GM18502 (cell line): ENCODE measurements around the gene ZNF469.

Experiments
- ATAC-seq: cut with Tn5 transposase; IDR thresholded peaks from one replicate; pipeline ENCODE4 v1.9.1; 2021; ENCODE audit warnings: mild to moderate bottlenecking; ENCODE audit not compliant: unreplicated experiment, poor library complexity

ZNF469 gene

DNA sequence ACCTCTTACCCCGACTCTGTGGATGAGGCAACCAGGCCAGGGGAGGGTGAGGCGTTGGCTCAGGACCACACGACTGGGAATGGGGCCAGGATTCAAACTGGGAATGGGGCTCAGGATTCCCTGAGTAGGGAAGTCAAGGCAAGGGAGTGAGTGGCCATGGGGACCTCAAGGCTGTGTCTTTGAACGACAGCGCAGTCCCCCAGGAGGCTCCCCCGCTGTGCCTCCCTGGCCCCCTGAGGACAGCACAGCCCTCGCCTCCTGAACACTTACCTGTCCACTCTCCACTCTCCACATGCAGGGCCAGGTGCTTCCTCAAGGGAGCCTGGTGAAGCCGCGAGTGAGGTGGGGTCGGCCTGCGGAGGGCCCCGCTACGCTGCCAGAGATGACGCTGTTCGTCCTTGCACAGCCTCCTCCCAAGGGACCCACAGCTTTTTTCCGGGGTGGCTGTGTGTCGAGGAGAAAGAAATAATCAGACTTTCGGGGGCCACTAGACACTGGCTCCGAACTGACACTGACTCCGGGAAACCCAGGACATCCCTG is 6.9 kb downstream of the ZNF469 start:
- no peak for ATAC-seq

DNA sequence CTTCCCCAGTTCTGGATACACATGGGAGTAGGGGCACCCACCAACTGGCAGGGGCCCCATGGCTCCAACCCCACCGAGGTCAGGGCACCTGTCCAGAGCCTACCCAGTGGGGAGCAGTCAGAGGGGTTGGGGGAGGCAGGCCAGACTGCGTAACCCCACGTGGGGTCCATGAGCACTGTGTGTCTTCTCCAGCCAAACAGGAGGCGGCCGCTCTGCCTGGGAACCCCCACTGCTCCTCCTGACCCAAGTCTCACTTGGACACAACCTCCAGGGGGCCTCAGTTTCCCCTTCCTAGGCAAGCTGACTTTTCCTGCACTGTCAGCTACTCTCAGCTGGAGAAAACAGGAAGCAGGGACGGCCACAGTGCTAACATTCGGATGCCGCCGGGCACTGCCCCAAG is 7.5 kb downstream of the ZNF469 start:
- no peak for ATAC-seq

DNA sequence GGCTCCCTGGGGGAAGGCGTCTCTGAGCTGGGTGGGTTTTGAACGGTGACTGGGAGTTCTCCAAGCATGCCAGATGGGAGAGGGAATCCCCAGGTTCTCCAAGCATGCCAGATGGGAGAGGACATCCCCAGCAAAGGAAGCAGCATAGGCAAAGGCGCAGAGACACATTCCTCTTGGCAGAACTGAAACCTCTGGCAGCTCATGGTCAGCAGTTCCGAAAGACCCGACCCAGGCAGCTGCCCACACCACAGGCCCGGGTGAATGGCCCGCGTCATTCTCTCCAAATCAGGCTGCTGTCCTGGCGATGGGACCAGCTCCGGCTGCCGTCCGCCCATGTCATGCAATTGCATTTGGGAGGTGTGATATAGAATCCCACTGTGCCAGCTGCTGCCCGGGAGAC is 8.0 kb downstream of the ZNF469 start:
- no peak for ATAC-seq

DNA sequence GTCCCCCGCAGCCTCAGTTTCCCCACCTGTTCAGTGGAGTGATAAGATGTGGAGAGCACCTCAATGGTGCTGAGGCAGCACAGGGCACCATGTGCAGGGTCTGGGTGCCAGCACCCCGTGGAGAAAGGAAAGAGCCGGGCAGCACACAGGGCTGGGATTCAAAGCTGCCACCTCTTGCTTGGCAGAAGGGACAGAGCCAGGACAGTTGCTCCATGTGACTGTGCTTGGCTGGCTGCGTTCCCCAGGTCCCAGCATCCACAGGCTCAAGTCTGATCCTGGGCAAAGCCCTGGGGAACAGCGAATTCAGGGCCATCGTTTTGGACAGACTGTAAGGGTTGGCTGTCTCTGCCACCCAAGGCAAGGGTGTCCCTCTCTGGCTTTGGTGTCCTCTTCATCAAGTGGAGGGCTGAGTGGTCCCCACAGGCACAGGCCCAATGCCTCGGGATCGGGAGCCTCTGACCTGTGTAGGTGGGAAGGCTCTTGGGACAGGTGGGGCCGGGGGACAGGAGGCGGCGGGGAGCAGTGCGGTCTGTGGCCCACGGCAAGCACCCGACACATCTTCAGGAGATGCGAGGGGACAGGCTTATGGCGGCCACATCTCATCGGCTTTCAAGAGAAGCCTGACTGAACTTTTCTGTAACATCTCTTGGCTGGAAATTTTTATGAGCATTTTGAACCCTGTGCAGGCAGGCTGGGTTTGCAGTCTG is 8.5 kb downstream of the ZNF469 start:
- no peak for ATAC-seq

DNA sequence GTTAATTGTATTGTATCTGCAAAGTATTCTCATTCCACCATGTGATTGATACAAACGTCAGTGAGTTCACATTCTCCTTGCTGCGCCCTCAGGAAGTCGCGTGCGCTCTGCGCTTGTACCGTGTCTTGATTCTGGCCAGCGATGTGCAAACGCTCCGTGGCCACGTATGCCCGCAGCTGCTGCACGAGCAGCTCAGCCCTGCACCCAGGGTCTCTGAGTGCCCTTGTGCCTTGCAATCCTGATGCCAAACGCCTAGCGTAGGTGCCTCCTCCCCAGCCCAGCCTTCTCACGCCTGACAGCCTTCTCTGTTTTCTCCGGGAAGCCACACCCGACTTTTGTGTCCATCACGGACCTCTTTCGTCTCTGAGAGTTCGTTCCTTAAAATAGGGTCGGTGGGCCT is 9.4 kb downstream of the ZNF469 start:
- no peak for ATAC-seq

DNA sequence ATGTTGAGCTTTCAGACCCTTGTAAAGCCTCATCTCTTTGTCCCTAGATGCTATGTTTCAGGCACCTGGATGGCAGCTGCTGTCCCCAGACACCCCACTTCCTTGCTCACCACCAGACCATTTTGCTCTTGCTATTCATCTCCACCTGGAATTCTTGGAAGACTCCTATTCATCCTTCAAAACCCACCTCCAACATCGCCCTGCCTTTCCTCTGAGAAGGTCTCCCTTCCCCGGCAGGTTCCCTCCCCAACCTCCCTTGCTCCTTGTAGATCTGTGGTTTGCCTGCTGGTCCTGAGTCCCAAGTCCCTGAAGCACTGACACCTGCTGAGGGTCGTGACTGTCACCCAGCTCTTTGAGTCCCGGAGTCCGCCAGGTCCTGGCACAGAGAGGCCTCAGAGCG is 9.9 kb downstream of the ZNF469 start:
- ATAC-seq, result no peak

DNA sequence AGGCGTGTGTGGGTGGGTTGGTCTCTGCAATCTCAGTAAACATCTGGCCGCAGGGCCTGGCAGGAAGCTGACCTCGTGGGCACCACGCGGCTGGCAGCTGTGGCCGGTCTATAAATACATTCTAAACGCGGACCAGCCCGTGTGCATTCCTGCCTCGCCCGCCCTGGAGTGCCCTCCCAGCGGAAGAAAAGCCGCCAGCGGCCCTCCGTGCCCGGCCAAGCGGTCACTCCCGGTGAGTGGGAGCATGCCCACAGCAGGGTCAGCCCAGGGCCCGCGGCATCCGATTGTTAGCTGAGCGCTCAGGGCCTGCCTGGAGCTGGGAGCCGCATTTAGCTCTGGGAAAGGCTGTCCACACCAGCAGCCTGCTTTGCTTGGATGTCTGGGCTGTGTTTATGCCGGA is 10.3 kb downstream of the ZNF469 start:
- ATAC-seq, result no peak

DNA sequence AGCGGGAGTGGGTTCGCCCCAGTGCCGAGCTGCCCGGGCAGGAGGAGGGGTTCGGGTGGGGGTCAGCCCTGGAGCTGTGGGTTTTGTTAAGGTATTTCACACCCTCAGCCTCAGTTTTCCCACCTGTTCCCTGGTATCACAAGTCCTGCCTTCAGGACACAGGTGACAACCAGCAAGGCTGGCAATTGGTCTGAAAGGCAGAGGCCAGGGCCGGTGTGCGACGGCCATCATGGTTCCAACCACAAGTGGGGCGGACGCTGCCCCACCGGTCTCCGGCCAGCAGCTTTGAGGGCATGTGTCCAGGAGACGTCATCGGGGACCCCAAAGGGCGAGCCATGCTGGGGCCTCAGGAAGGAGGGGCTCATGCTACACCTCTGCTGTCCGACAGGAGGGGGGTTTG is 10.8 kb downstream of the ZNF469 start:
- ATAC-seq, result no peak

DNA sequence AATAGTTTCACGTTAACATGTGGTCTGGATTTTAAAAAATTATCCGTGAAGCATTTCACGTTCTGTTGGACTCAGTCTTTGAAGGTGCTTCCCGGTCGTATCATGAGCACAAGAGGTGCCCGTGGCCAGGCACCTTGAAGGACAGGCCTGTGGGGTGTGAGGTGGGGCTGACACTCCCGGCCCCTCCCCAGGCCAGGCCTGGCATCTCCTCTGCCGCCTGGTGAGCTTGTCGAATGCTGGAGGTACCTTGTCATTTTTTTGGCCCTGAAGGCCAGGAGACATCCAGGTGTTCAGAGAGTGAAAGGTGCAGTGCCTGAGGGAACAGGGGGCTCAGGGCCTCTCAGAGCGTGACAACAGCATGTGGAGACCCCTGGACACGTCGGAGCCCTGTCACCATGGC is 11.7 kb downstream of the ZNF469 start:
- ATAC-seq, result no peak

DNA sequence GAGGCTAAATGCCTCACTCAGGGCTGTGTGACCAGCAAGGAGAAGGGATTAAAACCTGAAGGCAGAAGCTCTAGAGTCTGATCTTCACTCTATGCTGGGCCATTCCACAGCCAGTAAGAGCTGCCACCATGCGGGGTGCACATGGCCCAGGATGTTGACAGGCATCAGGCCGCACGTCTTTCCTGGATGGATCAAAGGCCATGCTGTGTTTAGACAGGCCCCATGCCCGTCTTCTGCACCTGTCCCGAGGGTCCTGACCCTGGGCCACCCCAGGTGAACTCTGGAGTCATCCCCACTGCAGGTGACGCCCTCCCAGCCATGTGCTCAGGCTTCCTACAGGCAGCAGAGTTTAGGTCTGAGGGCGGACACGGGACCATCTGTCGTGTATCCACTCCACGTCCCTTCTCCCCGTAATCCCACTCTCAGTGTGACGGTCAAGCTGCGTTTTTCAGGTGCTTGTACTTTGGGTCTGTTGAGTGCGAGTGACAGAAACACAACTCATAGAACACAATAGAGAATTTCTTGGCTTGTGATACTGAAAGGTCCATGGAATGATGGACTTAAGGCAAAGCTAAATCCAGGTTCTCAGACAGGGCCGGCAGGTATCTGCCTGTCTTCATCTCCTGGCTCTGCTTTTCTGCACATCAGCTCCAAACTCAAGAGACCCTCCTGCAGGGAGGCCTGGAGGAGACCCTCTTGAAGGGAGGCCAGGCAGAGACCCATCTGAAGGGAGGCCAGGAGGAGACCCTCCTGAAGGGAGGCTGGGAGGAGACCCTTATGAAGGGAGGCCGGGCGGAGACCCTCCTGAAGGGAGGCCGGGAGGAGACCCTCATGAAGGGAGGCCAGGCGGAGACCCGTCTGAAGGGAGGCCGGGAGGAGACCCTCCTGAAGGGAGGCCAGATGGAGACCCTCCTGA is 13.2 kb downstream of the ZNF469 start:
- no peak for ATAC-seq

DNA sequence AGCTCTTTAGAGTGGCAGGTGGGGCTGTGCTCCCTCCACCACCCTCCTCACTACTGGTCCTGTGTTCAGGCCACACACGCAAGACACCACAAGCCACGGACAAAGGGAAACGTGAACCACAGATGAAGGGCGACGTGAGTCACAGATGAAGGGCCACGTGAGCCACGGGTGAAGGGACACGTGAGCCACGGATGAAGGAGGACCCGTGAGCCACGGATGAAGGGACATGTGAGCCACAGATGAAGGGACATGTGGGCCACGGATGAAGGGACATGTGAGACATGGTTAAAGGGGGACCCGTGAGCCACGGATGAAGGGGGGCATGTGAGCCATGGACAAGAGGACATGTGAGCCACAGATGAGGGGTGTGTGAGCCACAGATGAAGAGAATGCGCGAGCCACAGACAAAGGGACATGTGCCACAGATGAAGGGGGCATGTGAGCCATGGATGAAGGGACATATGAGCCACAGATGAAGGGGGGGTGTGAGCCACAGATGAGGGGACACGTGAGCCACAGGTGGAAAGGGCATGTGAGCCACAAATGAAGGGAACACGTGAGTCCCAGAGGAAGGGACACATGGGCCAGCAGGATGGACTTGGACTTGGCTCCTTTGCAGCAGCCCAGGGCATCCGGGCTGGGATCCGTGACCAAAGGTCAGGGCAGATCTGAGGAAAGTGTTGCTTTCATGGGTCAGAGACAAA is 15.6 kb downstream of the ZNF469 start:
- ATAC-seq, result no peak

DNA sequence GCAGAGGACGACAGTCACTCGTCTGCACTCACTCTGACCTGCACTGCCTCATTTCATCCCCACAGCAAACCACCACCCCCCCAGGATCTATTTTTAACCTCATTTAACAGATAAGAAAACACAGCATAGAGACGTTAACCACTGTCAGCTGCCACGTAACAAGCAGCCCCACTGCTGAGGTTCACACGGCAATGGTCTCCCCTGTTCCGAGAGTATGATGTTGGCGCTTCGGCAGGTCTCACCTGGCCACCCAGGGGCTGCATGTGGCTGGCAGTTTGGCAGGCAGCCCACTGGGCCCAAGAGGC is 16.1 kb downstream of the ZNF469 start:
- no peak for ATAC-seq

DNA sequence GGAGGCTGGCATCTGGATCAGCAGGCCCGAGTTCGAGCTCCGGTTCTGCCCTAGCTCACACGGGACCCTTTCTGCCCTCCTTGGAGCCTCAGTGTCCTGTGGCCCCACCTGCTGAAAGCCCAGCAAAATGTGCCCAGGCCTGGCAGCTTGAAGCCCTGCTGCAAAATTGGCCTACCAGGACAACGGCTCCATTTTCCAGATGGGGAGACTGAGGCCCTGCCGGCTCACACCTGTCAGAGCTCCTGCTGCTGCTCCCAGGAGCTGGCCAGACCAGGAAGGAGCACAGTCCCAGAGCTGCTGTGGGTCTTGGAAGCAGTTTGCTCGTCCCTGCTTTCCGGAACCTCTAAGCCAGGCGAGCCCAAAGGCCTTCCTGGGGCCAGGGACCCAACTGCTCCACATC is 17.4 kb downstream of the ZNF469 start:
- ATAC-seq, result no peak

DNA sequence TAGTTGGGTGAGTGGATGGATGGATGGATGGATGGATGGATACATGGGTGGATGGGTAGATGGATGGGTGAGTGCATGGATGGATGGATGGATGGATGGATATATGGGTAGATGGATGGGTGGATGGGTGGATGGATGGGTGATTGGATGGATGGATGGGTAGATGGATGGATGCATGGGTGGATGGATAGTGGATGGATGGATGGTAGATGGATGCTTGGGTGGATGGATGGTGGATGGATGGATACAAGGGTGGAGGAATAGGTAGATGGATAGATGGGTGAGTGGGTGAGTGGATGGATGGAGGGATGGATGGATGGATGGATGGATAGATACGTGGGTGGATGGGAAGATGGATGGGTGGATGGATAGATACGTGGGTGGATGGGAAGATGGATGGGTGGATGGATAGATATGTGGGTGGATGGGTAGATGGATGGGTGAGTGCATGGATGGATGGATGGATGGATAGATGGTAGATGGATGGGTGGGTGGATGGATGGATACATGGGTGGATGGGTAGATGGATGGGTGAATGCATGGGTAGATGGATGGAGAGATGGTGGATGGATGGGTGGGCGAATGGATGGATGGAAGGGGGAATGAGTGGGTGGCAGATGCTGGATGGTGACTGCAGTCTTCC is 19.0 kb downstream of the ZNF469 start:
- no peak for ATAC-seq

DNA sequence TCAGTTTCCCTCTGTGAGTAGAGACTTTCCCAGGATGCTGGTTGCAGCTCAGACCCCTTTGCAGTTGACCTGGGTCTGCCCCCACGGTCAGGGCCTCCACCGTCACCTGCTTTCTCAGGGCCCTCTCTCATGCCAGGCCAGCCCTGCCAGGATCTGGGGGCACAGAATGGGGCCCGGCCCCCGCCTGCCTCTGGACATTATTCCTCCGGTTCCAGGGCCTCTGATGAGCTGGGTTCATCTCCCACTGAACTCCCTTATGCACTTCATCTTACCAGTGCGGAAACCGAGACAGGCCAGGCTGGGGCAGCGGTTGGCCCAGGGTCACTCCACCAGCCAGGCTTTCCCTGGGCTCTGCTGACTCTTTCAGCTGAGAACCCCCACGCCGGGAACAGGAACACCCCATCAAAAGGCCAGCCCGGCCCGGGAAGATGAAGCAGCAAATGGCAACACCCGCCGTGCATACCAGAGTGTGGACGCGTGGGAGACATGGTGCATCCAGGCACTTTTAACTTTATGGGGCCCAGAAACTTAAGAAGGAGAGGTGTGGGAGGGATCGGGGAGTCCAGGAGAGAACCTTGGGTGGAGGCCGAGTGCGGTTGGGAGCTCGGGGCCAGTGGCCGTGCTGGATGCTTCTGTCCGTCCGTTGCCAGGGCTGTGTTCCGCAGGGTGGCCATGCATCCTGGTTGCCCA is 19.9 kb downstream of the ZNF469 start:
- no peak for ATAC-seq

DNA sequence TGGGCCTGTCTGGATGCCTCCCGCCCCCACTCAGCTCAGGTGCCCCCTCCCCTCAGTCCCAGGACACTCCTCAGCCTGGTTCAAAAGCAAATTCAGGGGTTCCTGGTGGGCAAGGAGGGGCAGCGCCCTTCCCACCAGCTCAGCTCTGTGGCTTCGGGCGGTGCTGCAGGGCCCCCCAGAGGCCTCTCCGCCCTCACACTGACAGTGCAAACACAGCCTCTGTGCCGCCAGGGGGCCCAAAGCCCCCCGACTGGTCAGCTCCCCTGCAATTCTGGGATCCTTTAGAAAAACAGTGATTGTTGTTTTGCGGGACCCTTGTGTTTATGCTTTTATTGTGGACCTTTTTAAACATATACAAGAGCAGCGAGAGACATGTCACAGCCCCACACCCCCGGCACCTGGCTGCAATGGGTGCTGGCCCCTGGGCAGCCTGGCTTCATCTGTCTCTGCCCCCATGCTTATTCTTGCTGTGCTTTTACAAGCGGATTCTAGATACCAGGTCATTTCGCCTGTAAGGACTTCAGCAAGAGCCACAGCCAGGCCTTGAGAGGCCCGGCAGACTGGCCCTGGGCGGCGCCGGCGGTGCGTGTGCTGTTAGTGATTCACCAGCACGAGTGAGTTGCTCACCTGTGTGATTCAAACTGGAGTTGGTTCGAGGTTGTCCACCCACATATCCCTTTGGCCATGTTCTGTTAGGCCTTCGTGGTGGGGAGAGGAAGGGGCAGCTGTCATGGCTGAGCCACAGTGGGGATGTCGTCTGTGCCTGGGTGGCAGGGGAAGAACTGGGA is 21.2 kb downstream of the ZNF469 start:
- ATAC-seq, result no peak

DNA sequence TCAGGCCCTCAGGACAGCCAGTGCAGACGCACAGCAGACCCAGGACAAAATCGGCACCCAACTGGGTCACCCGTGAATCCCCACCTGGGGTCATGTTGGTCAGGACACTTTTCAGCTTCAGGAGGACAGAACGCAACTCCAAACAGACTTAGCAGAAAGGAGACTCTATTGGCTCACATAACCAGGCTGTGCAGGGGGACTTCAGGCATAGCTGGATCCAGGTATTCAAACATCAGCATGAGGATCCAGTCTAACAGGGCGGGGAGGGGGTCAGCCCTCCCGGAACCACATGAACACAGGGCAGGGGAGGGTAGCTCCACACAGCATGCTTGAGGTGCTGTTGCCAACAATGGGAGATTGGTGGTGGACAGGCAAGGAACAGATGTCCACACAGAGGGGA is 22.0 kb downstream of the ZNF469 start:
- no peak for ATAC-seq

DNA sequence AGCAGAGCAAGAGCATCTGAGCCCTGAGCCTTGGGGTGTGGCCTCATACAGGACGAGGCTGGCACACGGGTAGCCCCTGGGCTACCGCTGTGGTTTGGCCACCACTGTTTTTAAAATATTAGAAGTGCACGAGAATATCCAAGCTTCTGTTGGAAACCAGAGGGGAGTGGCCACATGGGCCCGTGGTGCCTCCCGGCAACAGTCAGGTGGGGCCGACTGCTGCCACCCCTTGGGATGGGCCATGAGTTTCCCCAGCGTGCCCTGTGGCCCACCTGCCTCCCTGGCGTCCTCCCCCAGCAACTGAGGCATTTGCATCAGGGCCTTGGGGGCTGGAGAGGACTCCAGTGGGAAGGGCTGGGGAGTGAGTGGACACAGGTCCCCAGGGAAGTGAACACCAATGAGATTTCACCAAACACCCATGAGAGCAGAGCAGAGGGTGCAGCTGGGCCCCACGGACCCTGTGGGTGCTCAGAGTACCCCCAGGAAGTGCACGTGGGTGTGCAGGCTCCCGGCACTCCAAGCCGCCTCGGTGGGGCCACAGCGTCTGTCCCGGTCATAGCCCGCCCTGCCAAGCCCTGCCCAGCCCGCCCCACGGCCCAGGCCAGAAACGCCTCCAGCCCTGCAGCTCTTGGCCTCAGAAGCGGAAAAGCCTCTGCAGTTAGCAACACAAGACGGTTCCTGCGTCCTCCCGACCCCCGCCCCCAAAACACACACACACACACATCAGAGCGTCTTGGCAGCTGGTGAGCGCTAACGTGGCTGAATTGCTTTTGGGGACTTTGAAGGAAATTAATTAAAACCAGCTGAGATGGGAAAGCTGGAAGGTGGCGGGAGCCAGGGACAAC is 22.7 kb downstream of the ZNF469 start:
- no peak for ATAC-seq
